Activated CD4-positive, alpha-beta memory T cell treated with anti-CD3 and anti-CD28 coated beads, Interleukin-2, amount 10 ng/mL, durations not matched to agents 7 days and 5 days (primary cell): ENCODE measurements around the gene PRRT1B. TPM values are rescaled to one million over a fixed set of nuclear protein-coding genes. Genes with fewer than 3 reads are reported as not detected.

Source experiments
- CTCF ChIA-PET: fragments of 350-600 bp; sonication (Branson Sonifier 250); formaldehyde crosslinking; loops from one replicate; lab custom pipeline; 2021; ENCODE audit warnings: antibody characterized with exemption, inconsistent platforms; lab: Charles Lee
- POLR2A ChIA-PET: fragments of 350-600 bp; sonication (Branson Sonifier 250); formaldehyde crosslinking; loops from one replicate; lab custom pipeline; 2021; ENCODE audit warnings: antibody characterized with exemption; lab: Charles Lee
- DNase-seq: peaks from one replicate; pipeline ENCODE4 v3.0.0-alpha.2; 2020
- H3K27ac Mint-ChIP-seq: one replicate; pipeline ENCODE4 v1.8.0; 2021; ENCODE audit warnings: mild to moderate bottlenecking, mixed read lengths
- H3K27me3 Mint-ChIP-seq: one replicate; pipeline ENCODE4 v1.8.0; 2021; ENCODE audit warnings: mixed read lengths
- H3K36me3 Mint-ChIP-seq: one replicate; pipeline ENCODE4 v1.8.0; 2021; ENCODE audit warnings: low read depth, mixed read lengths
- H3K4me1 Mint-ChIP-seq: one replicate; pipeline ENCODE4 v1.8.0; 2021; ENCODE audit warnings: mixed read lengths
- H3K4me3 Mint-ChIP-seq: one replicate; pipeline ENCODE4 v1.8.0; 2021; ENCODE audit warnings: mild to moderate bottlenecking, mixed read lengths
- H3K9me3 Mint-ChIP-seq: one replicate; pipeline ENCODE4 v1.8.0; 2021; ENCODE audit warnings: mixed read lengths
- total RNA-seq, 2 experiments: library from RNA; stranded (reverse); gene quantifications; one replicate each; pipeline ENCODE4 v1.2.3, GENCODE V29; 2021

The PRRT1B gene
- total RNA-seq, 2 experiments from 2014 or later, result not detected

- Mint-ChIP-seq H3K27me3 (no peaks in the 10 kb centered on the region), H3K36me3 (peaks cover 76% of the 10 kb centered on the region), H3K4me3 (no peak overlapping the region), H3K27ac (peak overlapping the region; percentile 23), H3K4me1 (no peaks in the 10 kb centered on the region), H3K9me3 (no peaks in the 10 kb centered on the region)
- ChIA-PET CTCF (no interaction called here), POLR2A (interaction anchor here (1.4 kb wide), 1 partner anchor 22 kb away, joined by 4 read pairs; no protein-coding TSS in a partner anchor)
- DNase-seq, result no peak
Observed at GRCh38 chr9:131603199-131603598, 57.9 kb downstream of the PRRT1B start.

GRCh38 chr9:131603711-131604439 is 58.6 kb downstream of the PRRT1B start:
- CTCF ChIA-PET, result no interaction called here

DNA sequence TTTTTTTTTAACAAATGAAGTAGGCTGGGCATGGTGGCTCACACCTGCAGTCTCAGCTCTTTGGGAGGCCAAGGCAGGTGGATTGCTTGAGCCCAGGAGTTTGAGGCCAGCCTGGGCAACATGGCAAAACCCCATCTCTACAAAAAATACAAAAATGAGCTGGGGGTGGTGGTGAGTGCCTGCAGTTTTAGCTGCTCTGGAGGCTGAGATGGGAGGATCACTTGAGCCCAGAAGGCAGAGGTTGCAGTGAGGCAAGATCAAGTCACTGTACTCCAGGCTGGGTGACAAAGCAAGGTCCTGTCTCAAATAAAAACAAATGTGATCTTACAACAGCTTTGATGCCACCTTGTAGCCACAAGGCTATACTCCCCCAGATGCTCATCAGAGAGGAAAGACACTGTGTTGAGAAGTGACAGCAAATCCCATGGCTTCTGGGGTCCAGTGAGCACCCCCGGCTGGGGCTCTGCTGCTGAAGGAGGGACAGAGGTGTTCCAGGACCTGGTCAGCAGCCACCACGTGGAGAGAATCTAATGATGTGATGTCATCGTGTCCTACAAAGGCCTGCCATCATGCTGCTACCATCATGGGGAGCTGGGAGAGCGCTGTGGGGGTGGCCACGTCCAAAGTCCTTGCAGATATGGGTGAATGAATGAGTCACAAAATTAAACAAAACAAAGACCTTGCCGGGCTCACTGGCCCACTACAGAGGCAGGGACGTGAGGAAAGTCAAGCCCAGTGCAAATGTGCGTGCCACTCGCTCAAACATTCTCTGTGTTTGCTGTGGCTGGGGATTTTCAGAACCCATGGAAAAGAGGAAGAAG is 60.7 kb downstream of the PRRT1B start:
- POLR2A ChIA-PET, result interaction anchor here (1.2 kb wide), 1 partner anchor 18 kb away, joined by 3 read pairs; no protein-coding TSS in a partner anchor
- Mint-ChIP-seq H3K27me3 (no peaks in the 10 kb centered on the region), H3K9me3 (no peaks in the 10 kb centered on the region), H3K36me3 (peaks cover 78% of the 10 kb centered on the region), H3K4me3 (no peak overlapping the region), H3K27ac (peak overlapping the region; percentile 28), H3K4me1 (no peaks in the 10 kb centered on the region)
- CTCF ChIA-PET, result interaction anchor here (0.8 to 1.7 kb wide), 2 partner anchors 14 to 33 kb away, joined by 3 read pairs; no protein-coding TSS in a partner anchor
- DNase-seq, result no peak

More at GRCh38 chr9:131603711-131604439, 58.6 kb downstream of the PRRT1B start:
- Mint-ChIP-seq H3K27ac (no peak overlapping the region), H3K4me1 (no peaks in the 10 kb centered on the region), H3K27me3 (no peaks in the 10 kb centered on the region), H3K9me3 (no peaks in the 10 kb centered on the region), H3K36me3 (peaks cover 79% of the 10 kb centered on the region), H3K4me3 (no peak overlapping the region)
- DNase-seq, result no peak
- POLR2A ChIA-PET, result interaction anchor here (1.4 kb wide), 1 partner anchor 21 kb away, joined by 4 read pairs; no protein-coding TSS in a partner anchor

DNA sequence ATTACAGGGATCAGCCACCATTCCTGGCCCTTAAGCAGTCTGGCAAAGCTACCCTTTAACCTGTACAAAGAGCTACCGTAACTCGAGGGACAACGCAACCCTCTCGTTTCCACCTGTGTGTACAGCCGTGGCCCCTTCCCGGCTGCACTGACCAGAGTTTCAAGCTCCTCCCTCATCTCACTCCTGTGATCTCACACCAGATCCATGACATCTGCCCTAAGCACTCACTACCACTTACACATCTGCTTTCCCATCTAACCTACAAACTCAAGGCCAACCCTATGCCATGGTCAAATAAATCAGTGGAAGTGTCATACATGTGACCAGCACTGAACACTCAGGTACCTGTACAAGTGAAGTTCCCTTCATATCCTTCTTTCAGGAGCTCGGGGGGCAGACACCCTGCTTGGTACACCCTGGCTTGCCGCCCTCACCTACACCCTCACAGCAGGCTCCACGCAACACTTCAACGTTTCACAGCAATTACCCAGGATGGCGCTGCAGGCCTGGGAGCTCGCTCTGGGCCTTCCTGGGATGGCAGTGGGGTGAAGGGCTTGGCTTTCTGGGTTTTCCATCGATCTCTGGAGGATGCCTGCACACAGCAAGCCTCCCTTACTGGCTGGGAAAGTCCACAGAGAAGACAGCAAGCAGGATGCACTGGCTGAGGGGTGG is 61.7 kb downstream of the PRRT1B start:
- H3K36me3 Mint-ChIP-seq, result peaks cover 74% of the 10 kb centered on the region
- peak overlapping the region; percentile 29 for H3K27ac Mint-ChIP-seq
- H3K4me3 Mint-ChIP-seq, result no peak overlapping the region
- POLR2A ChIA-PET, result interaction anchor here (1.2 kb wide), 1 partner anchor 17 kb away, joined by 3 read pairs; no protein-coding TSS in a partner anchor
- CTCF ChIA-PET, result no interaction called here
- H3K27me3 Mint-ChIP-seq, result no peaks in the 10 kb centered on the region
- H3K9me3 Mint-ChIP-seq, result no peaks in the 10 kb centered on the region
- no peak for DNase-seq
- no peaks in the 10 kb centered on the region for H3K4me1 Mint-ChIP-seq

GRCh38 chr9:131607591-131607990 is 62.3 kb downstream of the PRRT1B start:
- no peak overlapping the region for H3K4me3 Mint-ChIP-seq

DNA sequence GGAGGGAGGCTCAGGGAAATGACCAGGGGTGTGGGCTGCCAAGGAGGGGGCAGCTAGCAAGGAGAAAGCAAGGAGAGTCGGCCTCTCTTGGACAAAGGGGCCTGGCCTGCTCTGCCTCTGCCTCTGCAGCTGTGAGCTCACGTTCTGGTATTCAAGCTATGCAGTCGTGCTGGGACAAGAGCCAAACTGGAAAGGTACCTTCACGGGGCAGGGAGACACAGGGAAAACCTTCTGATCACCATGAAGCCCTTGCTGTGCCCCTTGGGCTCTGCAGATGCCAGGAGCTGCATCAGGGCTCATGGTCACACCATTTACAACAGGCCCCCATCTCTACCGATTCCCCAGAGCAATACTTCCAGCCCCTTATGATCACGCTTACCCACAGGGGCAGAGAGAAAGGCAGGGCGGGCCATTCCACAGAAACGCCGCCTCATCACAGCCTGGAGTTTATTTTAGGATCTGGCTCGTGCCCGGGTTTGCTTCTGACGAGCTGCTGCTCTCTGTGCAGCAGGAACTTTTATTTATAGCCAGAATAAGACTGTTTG is 63.2 kb downstream of the PRRT1B start:
- H3K4me3 Mint-ChIP-seq, result no peak overlapping the region
- ChIA-PET CTCF (interaction anchor here (0.6 kb wide), 1 partner anchor 676 kb away, joined by 3 read pairs; no protein-coding TSS in a partner anchor), POLR2A (no interaction called here)
- DNase-seq, result no peak
- H3K36me3 Mint-ChIP-seq, result peaks cover 77% of the 10 kb centered on the region
- peak overlapping the region; percentile 13 for H3K27ac Mint-ChIP-seq
- H3K27me3 Mint-ChIP-seq, result no peaks in the 10 kb centered on the region
- no peaks in the 10 kb centered on the region for H3K9me3 Mint-ChIP-seq
- no peaks in the 10 kb centered on the region for H3K4me1 Mint-ChIP-seq

More at GRCh38 chr9:131607591-131607990, 62.3 kb downstream of the PRRT1B start:
- H3K9me3 Mint-ChIP-seq, result no peaks in the 10 kb centered on the region
- POLR2A ChIA-PET, result no interaction called here
- no peaks in the 10 kb centered on the region for H3K27me3 Mint-ChIP-seq
- CTCF ChIA-PET, result no interaction called here
- H3K36me3 Mint-ChIP-seq, result peaks cover 74% of the 10 kb centered on the region
- H3K27ac Mint-ChIP-seq, result no peak overlapping the region
- H3K4me1 Mint-ChIP-seq, result no peaks in the 10 kb centered on the region
- DNase-seq, result no peak

Other genes starting within 250 kb of the PRRT1B start
- gene PRRC2B, start 151.4 kb upstream of the PRRT1B start, total RNA-seq, result 100 to 1,000 TPM; 178 to 190 TPM
- gene POMT1, start 42.6 kb upstream of the PRRT1B start, total RNA-seq, result 10 to 100 TPM; 52.5 to 53.8 TPM
- 10 to 100 TPM; 23.8 to 24.6 TPM for gene UCK1, start 14.3 kb upstream of the PRRT1B start, total RNA-seq
- gene RAPGEF1, start 194.6 kb downstream of the PRRT1B start, total RNA-seq, result 100 to 1,000 TPM; 149 to 158 TPM